ENCODE results near the gene RFX4. TPM values are rescaled to one million over a fixed set of nuclear protein-coding genes. Genes with fewer than 3 reads are reported as not detected.

RFX4 gene
- total and polyA plus RNA-seq, 2 of the 8 experiments (the other 6 are each of a cell fraction or from before 2014, with no cell fraction given): 0.06 TPM; not detected in 1

DNA sequence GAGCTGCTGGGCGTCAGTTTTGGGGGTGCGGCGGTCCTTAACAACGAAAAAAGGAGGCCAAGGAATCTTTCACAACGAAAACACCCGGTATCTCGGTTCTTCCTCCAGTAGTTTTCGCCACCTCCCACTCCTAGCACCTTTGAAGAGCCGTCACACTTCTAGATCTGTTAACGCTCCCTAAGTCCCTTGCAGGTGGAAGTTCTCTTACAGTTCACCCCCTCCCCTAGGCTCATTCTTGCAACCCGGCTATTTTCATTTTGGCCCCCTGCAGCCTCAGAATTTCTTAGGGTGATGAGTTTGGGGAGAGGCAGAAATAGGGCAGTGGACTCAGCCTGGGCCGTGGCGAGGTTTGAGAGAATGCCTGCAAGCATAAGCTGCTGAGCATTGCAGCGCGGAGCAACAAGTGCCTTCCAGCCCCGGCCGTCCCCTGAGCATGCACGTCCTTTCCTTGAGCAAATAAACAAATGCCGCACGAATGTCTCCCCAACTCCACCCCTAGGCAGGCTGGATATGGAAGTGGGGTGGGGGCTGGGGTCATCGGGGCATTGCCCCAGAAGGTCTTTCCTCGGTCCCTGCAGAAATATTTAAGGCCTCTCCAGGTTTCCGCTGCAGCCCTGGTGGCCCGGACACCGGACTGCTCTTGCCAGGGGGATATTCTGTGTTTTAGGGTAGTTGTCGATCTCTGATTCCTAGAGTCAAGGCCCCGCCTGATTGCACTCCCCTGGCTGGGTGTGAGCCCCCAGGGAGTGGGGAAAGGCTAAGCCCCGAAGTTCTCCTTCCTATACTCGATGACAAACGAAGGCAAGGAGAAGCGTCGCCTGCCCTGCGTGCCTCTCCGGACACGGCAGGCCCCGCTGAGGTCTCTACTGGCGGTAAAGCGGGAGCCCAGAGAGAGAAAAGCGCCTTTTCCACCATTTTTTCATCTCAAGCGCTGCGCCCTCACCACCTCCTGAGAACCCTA is 1.6 kb downstream of the RFX4 start:
- H2BK15ac ChIP-seq (ENCODE audit: low read length): no peak overlapping the region
- H3K23ac ChIP-seq (ENCODE audit: insufficient read length): no peak overlapping the region
- H3K27ac ChIP-seq (ENCODE audit: low read depth, low read length): no peak overlapping the region
- H3K9me3 ChIP-seq (ENCODE audit: insufficient read depth in 2 of 2, low read depth in 1 of 2, low read length in 1 of 2): no peaks in the 10 kb centered on the region; a peak in 1 of 4 replicates
- H4K5ac ChIP-seq (ENCODE audit: insufficient read length, low read depth, low read length): no peak overlapping the region
- ChIA-PET POLR2A (ENCODE audit: partially characterized antibody) (interaction anchor here (0.9 to 1.2 kb wide), 2 partner anchors 10 to 100 kb away, joined by 3 to 4 read pairs; no protein-coding TSS in a partner anchor), CTCF (ENCODE audit: partially characterized antibody) (interaction anchor here (1.0 to 1.4 kb wide), 3 partner anchors 138 to 335 kb away, joined by 3 read pairs; no protein-coding TSS in a partner anchor)
- H3K4me2 ChIP-seq (ENCODE audit: insufficient read depth in 1 of 2, low read depth in 2 of 2, low read length in 2 of 2): peak overlapping the region; percentile 88 to 90
- H3K23me2 ChIP-seq (ENCODE audit: low read depth, low read length): peaks cover 28% of the 10 kb centered on the region; the same call in 1 of the 2 replicates
- no peak overlapping the region for H2AFZ ChIP-seq (ENCODE audit: low read length)
- no peak overlapping the region for H3K4ac ChIP-seq (replicated peaks; ENCODE audit: insufficient read length, low read depth, low read length)
- WGBS, 2 experiments (ENCODE audit: extremely low coverage in 1 of 2, insufficient coverage in 1 of 2, insufficient read length in 1 of 2, insufficient replicate concordance in 2 of 2, low coverage in 1 of 2, low lambda C conversion rate in 2 of 2, missing lambda C conversion rate in 1 of 2): 1% methylated on average over 41 of the region's 41 CpGs; no CpG with 5 or more reads in 1 of the 2 experiments
- H3K4me1 ChIP-seq (replicated peaks in 1 of 4; ENCODE audit: control insufficient read depth in 3 of 4, insufficient read depth in 4 of 4, low read length in 3 of 4): peaks cover 7 to 34% (median 19%) of the 10 kb centered on the region in 4 experiments
- peaks cover 13 to 31% of the 10 kb centered on the region in 2 experiments for H4K20me1 ChIP-seq (replicated peaks in 1 of 2; ENCODE audit: control insufficient read depth in 1 of 2, insufficient read depth in 2 of 2, low read length in 2 of 2)
- no peak overlapping the region for H4K91ac ChIP-seq (replicated peaks; ENCODE audit: insufficient read length, low read length)
- no peak overlapping the region for H2BK120ac ChIP-seq (replicated peaks; ENCODE audit: low read depth, low read length)
- H3K14ac ChIP-seq (ENCODE audit: insufficient read length): no peak overlapping the region
- no peaks in the 10 kb centered on the region; a peak in 1 of 8 replicates for H3K36me3 ChIP-seq (ENCODE audit: control insufficient read depth in 2 of 4, insufficient read depth in 4 of 4, low read length in 3 of 4)
- no peaks in the 10 kb centered on the region for H3K79me1 ChIP-seq (ENCODE audit: low read depth, low read length)
- FAIRE-seq (no peak), DNase-seq (ENCODE audit: low read depth in 1 of 2, low spot score in 2 of 2) (peak in 1 of 2 experiments; percentile 67)
- peak overlapping the region; percentile 47 to 72 (median 58); a peak in 7 of 8 replicates for H3K4me3 ChIP-seq (ENCODE audit: extremely low read depth in 1 of 4, insufficient read depth in 2 of 4, low read depth in 3 of 4, low read length in 4 of 4)
- H2BK5ac ChIP-seq (ENCODE audit: low read depth, low read length): no peak overlapping the region
- H3K18ac ChIP-seq (ENCODE audit: extremely low read depth, low read length): no peak overlapping the region
- H3K9ac ChIP-seq (replicated peaks in 1 of 4; ENCODE audit: extremely low read depth in 1 of 4, low read depth in 3 of 4, low read length in 3 of 4): no peak overlapping the region
- no peak overlapping the region for H3K56ac ChIP-seq (replicated peaks; ENCODE audit: insufficient read length, low read depth, low read length)
- peaks cover 71 to 83% (median 80%) of the 10 kb centered on the region in 4 experiments for H3K27me3 ChIP-seq (replicated peaks in 1 of 4; ENCODE audit: control insufficient read depth in 3 of 4, extremely low read depth in 1 of 4, insufficient read depth in 3 of 4, low read length in 3 of 4)
- H3K79me2 ChIP-seq (ENCODE audit: control insufficient read depth in 1 of 2, insufficient read depth in 2 of 2, low read length in 2 of 2): no peaks in the 10 kb centered on the region
- no peak overlapping the region for H2BK20ac ChIP-seq (ENCODE audit: low read length)
- H4K8ac ChIP-seq (ENCODE audit: extremely low read depth, insufficient read depth, low read length): no peak overlapping the region
- H2BK12ac ChIP-seq (ENCODE audit: low read depth, low read length): no peak overlapping the region
- H2AK5ac ChIP-seq (ENCODE audit: low read depth, low read length): no peak overlapping the region
- peak; percentile 62; the same call in 1 of the 2 replicates for TF ChIP-seq SUZ12 (IDR thresholded peaks at IDR 0.05; ENCODE audit: low read length)
- TF ChIP-seq EZH2 (IDR thresholded peaks at IDR 0.05; ENCODE audit: low read depth, low read length, severe bottlenecking): peak; percentile 75
- TF ChIP-seq SRF (IDR thresholded peaks at IDR 0.05; ENCODE audit: low read depth, low read length): no peak
- TF ChIP-seq, protein P1, sequence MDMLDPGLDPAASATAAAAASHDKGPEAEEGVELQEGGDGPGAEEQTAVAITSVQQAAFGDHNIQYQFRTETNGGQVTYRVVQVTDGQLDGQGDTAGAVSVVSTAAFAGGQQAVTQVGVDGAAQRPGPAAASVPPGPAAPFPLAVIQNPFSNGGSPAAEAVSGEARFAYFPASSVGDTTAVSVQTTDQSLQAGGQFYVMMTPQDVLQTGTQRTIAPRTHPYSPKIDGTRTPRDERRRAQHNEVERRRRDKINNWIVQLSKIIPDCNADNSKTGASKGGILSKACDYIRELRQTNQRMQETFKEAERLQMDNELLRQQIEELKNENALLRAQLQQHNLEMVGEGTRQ (IDR thresholded peaks at IDR 0.05; ENCODE audit: low read length): no peak
- TF ChIP-seq RNF2 (IDR thresholded peaks at IDR 0.05; ENCODE audit: borderline replicate concordance, low read depth, low read length, missing control alignments, poor library complexity, severe bottlenecking): peak; percentile 77
- peak; percentile 88; the same call in 1 of the 2 replicates for TF ChIP-seq CBX8 (IDR thresholded peaks at IDR 0.05; ENCODE audit: borderline replicate concordance, low read depth, low read length)
- TF ChIP-seq KDM5A (IDR thresholded peaks at IDR 0.05; ENCODE audit: low read length): no peak
- no peak for TF ChIP-seq JUND (IDR thresholded peaks at IDR 0.05; ENCODE audit: low read length)
- TF ChIP-seq SP4 (IDR thresholded peaks at IDR 0.05; ENCODE audit: low read length): 0 out of 2 replicates have a peak, but pooled peaks have one; percentile 0
